Measurements from ENCODE around the gene JAK2.
"Not testable (repeated sequence)": the region's sequence is repeated elsewhere in the genome, so short reads cannot be mapped to it uniquely, and the experiment has no call there.

Gene JAK2

GRCh38 chr9:4984621-4985385 lies at the start of gene JAK2:
Gene JAK2 (plus strand): TSS chr9:4985272. CDS start chr9:5021988, 36,716 bp downstream.
- peak; percentile 70 for DNase-seq

GRCh38 chr9:4936277-4936676 lies 48.8 kb upstream of the JAK2 start:
- DNase-seq: no peak

GRCh38 chr9:4936823-4937222 lies 48.2 kb upstream of the JAK2 start:
- DNase-seq: no peak

GRCh38 chr9:4937446-4937845 lies 47.6 kb upstream of the JAK2 start:
- DNase-seq: no peak

GRCh38 chr9:4938496-4938895 lies 46.6 kb upstream of the JAK2 start:
- DNase-seq: no peak

- peak; percentile 88 for DNase-seq
Measured at GRCh38 chr9:4939118-4939561, 45.9 kb upstream of the JAK2 start.

- peak; percentile 63 for DNase-seq
Measured at GRCh38 chr9:4942042-4942691, 42.9 kb upstream of the JAK2 start.

GRCh38 chr9:4943346-4943745 lies 41.7 kb upstream of the JAK2 start:
- no peak for DNase-seq

GRCh38 chr9:4944431-4945211 lies 40.5 kb upstream of the JAK2 start:
- not testable (repeated sequence) for DNase-seq

GRCh38 chr9:4946937-4947336 lies 38.1 kb upstream of the JAK2 start:
- no peak for DNase-seq

- DNase-seq: no peak
Measured at GRCh38 chr9:4955836-4956235, 29.2 kb upstream of the JAK2 start.

GRCh38 chr9:4959031-4959430 lies 26.0 kb upstream of the JAK2 start:
- no peak for DNase-seq

- DNase-seq: no peak
Measured at GRCh38 chr9:4962085-4962484, 23.0 kb upstream of the JAK2 start.

- DNase-seq: no peak
Measured at GRCh38 chr9:4964540-4964939, 20.5 kb upstream of the JAK2 start.

- no peak for DNase-seq
Measured at GRCh38 chr9:4965174-4965821, 19.8 kb upstream of the JAK2 start.

GRCh38 chr9:4967523-4967922 lies 17.5 kb upstream of the JAK2 start:
- DNase-seq: no peak

GRCh38 chr9:4969130-4969529 lies 15.9 kb upstream of the JAK2 start:
- DNase-seq: no peak

GRCh38 chr9:4970970-4971641 lies 14.0 kb upstream of the JAK2 start:
- DNase-seq: no peak

GRCh38 chr9:4973246-4973645 lies 11.8 kb upstream of the JAK2 start:
- DNase-seq: no peak

GRCh38 chr9:4973902-4974301 lies 11.2 kb upstream of the JAK2 start:
- no peak for DNase-seq

GRCh38 chr9:4979239-4979638 lies 5.8 kb upstream of the JAK2 start:
- no peak for DNase-seq

GRCh38 chr9:4980086-4980727 lies 4.9 kb upstream of the JAK2 start:
- DNase-seq: no peak
